OCI-LY3 (cell line): ENCODE measurements around the gene PSG4.
"Not testable (repeated sequence)": the region's sequence is repeated elsewhere in the genome, so short reads cannot be mapped to it uniquely, and the experiment has no call there.

Experiments
- EZH2phosphoT487 ChIP-seq: fragments of 200-600 bp; shearing (Covaris generic); IDR thresholded peaks from 2 replicates; pipeline ENCODE4 v1.6.1; 2018; ENCODE audit warnings: antibody characterized with exemption, mixed run types, low read depth
- TF ChIP-seq, protein P1 (sequence below): fragments of 200-600, 300-600 bp; sonication (generic); IDR thresholded peaks from 2 replicates; pipeline ENCODE4 v1.5.1; 2014; ENCODE audit warnings: antibody characterized with exemption, low read length, low read depth

GRCh38 chr19:43215881-43216280, 10.4 kb upstream of the PSG4 start:
- TF ChIP-seq, protein P1, sequence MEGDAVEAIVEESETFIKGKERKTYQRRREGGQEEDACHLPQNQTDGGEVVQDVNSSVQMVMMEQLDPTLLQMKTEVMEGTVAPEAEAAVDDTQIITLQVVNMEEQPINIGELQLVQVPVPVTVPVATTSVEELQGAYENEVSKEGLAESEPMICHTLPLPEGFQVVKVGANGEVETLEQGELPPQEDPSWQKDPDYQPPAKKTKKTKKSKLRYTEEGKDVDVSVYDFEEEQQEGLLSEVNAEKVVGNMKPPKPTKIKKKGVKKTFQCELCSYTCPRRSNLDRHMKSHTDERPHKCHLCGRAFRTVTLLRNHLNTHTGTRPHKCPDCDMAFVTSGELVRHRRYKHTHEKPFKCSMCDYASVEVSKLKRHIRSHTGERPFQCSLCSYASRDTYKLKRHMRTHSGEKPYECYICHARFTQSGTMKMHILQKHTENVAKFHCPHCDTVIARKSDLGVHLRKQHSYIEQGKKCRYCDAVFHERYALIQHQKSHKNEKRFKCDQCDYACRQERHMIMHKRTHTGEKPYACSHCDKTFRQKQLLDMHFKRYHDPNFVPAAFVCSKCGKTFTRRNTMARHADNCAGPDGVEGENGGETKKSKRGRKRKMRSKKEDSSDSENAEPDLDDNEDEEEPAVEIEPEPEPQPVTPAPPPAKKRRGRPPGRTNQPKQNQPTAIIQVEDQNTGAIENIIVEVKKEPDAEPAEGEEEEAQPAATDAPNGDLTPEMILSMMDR = not testable (repeated sequence)
- TF ChIP-seq EZH2phosphoT487 = not testable (repeated sequence)
